ENCODE results near the gene ACRBP. TPM values are rescaled to one million over a fixed set of nuclear protein-coding genes. Genes with fewer than 3 reads are reported as not detected.

The ACRBP gene
- total RNA-seq, 1 experiment from 2014 or later, result 4.2 TPM

DNA sequence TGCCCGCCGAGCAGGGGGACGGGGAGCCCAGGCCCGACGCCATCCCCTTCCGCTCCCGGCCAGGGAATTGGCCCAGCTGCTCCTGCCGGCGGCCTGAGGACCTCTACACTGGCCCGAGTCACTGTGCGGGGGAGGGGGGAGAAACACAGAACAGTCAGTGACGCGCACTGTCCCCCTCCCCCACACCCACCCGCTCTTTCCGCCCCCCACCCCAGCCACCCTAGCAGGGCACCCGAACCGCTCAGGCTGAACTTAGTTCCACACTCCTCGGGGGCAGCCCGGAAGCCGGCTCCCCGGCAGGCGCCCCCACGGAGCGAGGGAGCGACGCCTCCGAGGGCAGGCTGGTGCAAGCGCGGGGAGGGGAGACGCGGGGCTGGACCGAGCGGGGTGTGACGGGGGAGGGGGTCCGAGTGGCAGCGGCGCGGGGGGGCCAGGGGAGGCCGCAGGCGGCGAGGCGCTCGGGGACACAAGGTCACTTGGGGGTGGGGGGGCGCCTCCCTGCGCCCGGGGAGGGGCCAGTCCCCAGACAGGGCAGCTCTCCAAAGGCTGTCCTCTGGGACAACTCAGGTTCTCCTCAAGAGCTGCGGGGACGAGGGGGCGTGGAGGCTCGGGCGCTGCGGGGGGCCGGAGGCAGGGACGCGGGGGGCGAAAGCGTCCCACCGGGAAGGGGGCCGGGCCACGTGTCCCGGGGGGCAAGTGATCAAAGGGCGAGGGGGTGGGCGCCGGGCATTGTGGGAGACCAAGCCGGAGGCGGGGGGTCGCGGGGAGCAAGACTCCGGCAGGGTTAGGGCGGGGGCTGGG, 40.7 kb downstream of the ACRBP start:
- Histone ChIP-seq H3K9me3 (ENCODE audit: insufficient read depth, low read depth) (no peaks in the 10 kb centered on the region), H3K4me1 (replicated peaks; ENCODE audit: insufficient read depth) (peaks cover 35% of the 10 kb centered on the region), H3K79me2 (ENCODE audit: low read depth) (peaks cover 47% of the 10 kb centered on the region), H3K9me2 (ENCODE audit: insufficient read depth) (no peaks in the 10 kb centered on the region), H3F3A (ENCODE audit: insufficient read depth, low read depth) (peaks cover 42% of the 10 kb centered on the region), H3K4me3 (peak overlapping the region; percentile 88), H3K4me2 (peak overlapping the region; percentile 94), H3K36me3 (ENCODE audit: low read depth) (peaks cover 31% of the 10 kb centered on the region), H2AFZ (peak overlapping the region; percentile 79), H3K27me3 (ENCODE audit: insufficient read depth, low read depth) (no peaks in the 10 kb centered on the region), H3K27ac (no peak overlapping the region; the same call in 1 of the 2 replicates), H4K20me1 (ENCODE audit: insufficient read depth) (peaks cover 45% of the 10 kb centered on the region)
- intact Hi-C loops (cut with micrococcal nuclease; ENCODE audit: unreplicated experiment), result loop anchor here (1.0 kb wide), 1 partner anchor 20 kb away; no protein-coding TSS in a partner anchor
- ChIA-PET CTCF (interaction anchor here (0.7 to 0.8 kb wide), 2 partner anchors 147 to 503 kb away, joined by 3 to 4 read pairs; partner anchors contain the start of gene MLF2), POLR2A (ENCODE audit: unreplicated experiment) (interaction anchor here (0.5 to 0.7 kb wide), 2 partner anchors 261 to 697 kb away, joined by 3 to 6 read pairs; no protein-coding TSS in a partner anchor)
- no peak for TF ChIP-seq EZH2 (IDR thresholded peaks at IDR 0.05; ENCODE audit: low read depth)
- TF ChIP-seq, protein P1, sequence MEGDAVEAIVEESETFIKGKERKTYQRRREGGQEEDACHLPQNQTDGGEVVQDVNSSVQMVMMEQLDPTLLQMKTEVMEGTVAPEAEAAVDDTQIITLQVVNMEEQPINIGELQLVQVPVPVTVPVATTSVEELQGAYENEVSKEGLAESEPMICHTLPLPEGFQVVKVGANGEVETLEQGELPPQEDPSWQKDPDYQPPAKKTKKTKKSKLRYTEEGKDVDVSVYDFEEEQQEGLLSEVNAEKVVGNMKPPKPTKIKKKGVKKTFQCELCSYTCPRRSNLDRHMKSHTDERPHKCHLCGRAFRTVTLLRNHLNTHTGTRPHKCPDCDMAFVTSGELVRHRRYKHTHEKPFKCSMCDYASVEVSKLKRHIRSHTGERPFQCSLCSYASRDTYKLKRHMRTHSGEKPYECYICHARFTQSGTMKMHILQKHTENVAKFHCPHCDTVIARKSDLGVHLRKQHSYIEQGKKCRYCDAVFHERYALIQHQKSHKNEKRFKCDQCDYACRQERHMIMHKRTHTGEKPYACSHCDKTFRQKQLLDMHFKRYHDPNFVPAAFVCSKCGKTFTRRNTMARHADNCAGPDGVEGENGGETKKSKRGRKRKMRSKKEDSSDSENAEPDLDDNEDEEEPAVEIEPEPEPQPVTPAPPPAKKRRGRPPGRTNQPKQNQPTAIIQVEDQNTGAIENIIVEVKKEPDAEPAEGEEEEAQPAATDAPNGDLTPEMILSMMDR (conservative IDR thresholded peaks at IDR 0.05), result no peak
- no TSS peak for BruUV-seq (replicated peaks)
- DNase-seq, result peak; percentile 39 to 40

DNA sequence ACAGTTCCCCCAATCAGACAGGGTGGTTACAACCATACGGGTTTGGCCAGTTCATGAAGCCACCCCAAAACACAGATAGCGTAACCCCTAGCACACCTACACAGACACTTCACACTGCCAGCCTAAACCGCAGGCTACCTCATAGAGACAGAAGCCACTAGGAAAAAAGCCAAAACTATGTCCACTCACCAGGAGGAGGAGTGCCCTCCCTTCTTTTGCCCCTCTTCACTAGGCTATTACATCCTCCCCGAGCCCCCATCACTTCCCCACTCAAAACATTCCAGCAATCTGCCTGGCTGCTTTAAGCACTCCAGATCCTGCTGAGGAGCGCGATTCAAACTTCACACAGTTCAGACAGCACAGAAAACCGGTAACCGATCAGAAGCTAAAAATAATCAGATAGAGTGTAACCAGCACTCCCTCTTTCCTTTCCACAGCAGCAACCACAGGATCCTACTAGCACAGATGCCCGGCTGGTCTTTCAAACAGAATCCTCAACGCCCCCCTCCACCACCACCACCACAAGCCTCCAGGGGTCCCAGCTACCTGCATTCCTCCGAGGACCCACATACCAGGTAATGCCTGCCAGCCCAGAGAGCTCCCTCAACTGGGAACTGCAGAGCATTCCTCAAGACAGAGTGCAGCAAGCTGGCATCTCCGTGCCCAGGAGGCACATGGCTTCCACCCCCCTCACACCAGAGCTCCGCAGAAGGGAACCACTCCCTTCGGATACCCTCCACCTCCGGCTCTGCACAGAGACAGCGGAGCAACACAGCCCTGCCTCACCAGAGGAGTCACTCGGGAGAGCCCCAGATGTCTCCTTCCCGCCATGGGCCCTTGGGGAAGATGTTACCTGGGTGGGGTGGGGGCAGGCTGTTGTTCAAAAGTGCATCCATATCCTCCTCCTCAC, 41.6 kb downstream of the ACRBP start:
- Histone ChIP-seq H4K20me1 (ENCODE audit: insufficient read depth) (peaks cover 52% of the 10 kb centered on the region), H3F3A (ENCODE audit: insufficient read depth, low read depth) (peaks cover 41% of the 10 kb centered on the region), H3K27me3 (ENCODE audit: insufficient read depth, low read depth) (no peaks in the 10 kb centered on the region), H3K36me3 (ENCODE audit: low read depth) (peaks cover 39% of the 10 kb centered on the region), H3K27ac (no peak overlapping the region), H3K9me2 (ENCODE audit: insufficient read depth) (no peaks in the 10 kb centered on the region), H3K4me1 (replicated peaks; ENCODE audit: insufficient read depth) (peaks cover 32% of the 10 kb centered on the region), H3K9me3 (ENCODE audit: insufficient read depth, low read depth) (no peaks in the 10 kb centered on the region), H3K79me2 (ENCODE audit: low read depth) (peaks cover 54% of the 10 kb centered on the region), H2AFZ (peak overlapping the region; percentile 46; the same call in 1 of the 2 replicates), H3K4me3 (peak overlapping the region; percentile 88), H3K4me2 (peak overlapping the region; percentile 94)
- POLR2A ChIA-PET (ENCODE audit: unreplicated experiment), result interaction anchor here (0.6 kb wide), 2 partner anchors 17 to 51 kb away, joined by 4 to 9 read pairs; no protein-coding TSS in a partner anchor
- BruUV-seq (replicated peaks), result TSS peak; percentile 33
- CTCF ChIA-PET, result interaction anchor here (0.7 to 0.8 kb wide), 2 partner anchors 73 to 148 kb away, joined by 3 read pairs; partner anchors contain the start of gene MLF2
- peak; percentile 31 to 41 for DNase-seq
- TF ChIP-seq, protein P1 (conservative IDR thresholded peaks at IDR 0.05), result no peak; the same call in 1 of the 2 replicates
- no peak for TF ChIP-seq EZH2 (IDR thresholded peaks at IDR 0.05; ENCODE audit: low read depth)
- intact Hi-C loops (cut with micrococcal nuclease; ENCODE audit: unreplicated experiment), result loop anchor here (1.0 kb wide), 1 partner anchor 19 kb away; no protein-coding TSS in a partner anchor

Data from PC-9 (cell line).